PC-3 (cell line): Measurements from ENCODE around the gene KIF3A. TPM values are rescaled to one million over a fixed set of nuclear protein-coding genes. Genes with fewer than 3 reads are reported as not detected.

Experiments
- ATAC-seq: fragments of 200-7000 bp; cut with Tn5 transposase; 2 replicates; pipeline ENCODE4 v1.9.1; 2020; ENCODE audit warnings: mild to moderate bottlenecking, moderate library complexity
- BruUV-seq: library from RNA; stranded (reverse); fragments of 400-500 nt; replicated peaks from 2 replicates; lab custom pipeline; 2021; lab: Mats Ljungman, UMichigan
- CTCF ChIA-PET: fragments of 300-600 bp; sonication (Branson Sonifier 250); formaldehyde crosslinking; loops from one replicate; lab custom pipeline; 2022; ENCODE audit warnings: antibody characterized with exemption; lab: Charles Lee
- POLR2A ChIA-PET: fragments of 300-600 bp; sonication (Branson Sonifier 250); formaldehyde crosslinking; loops from one replicate; lab custom pipeline; 2022; ENCODE audit warnings: antibody characterized with exemption; ENCODE audit not compliant: unreplicated experiment; lab: Charles Lee
- DNase-seq: peaks from one replicate; pipeline ENCODE4 v3.0.0-alpha.2; 2015
- H2AFZ ChIP-seq: fragments of 300-600 bp; sonication (generic); 2 replicates; pipeline ENCODE4 v1.6.0; 2016; ENCODE audit warnings: antibody characterized with exemption, low read length
- H3F3A ChIP-seq: fragments of 300-600 bp; sonication (generic); one replicate; pipeline ENCODE4 v1.6.0; 2017; ENCODE audit warnings: antibody characterized with exemption, low read length, control low read depth, mild to moderate bottlenecking; ENCODE audit not compliant: unreplicated experiment
- H3K27ac ChIP-seq: fragments of 300-600 bp; sonication (generic); 2 replicates; pipeline ENCODE4 v1.5.1; 2016; ENCODE audit warnings: mild to moderate bottlenecking, low read length
- H3K27me3 ChIP-seq: fragments of 300-600 bp; sonication (generic); 2 replicates; pipeline ENCODE4 v1.6.1; 2016; ENCODE audit warnings: low read length, mixed read lengths
- H3K36me3 ChIP-seq: fragments of 300-600 bp; sonication (generic); 2 replicates; pipeline ENCODE4 v1.6.1; 2016; ENCODE audit warnings: low read depth, mixed run types, low read length, mixed read lengths
- H3K4me1 ChIP-seq: fragments of 300-600 bp; sonication (generic); 2 replicates; pipeline ENCODE4 v1.5.1; 2016; ENCODE audit warnings: low read length; ENCODE audit not compliant: insufficient read depth
- H3K4me2 ChIP-seq: fragments of 300-600 bp; sonication (generic); 2 replicates; pipeline ENCODE4 v1.6.0; 2016; ENCODE audit warnings: low read length
- H3K4me3 ChIP-seq: fragments of 300-600 bp; sonication (generic); 2 replicates; pipeline ENCODE4 v1.5.1; 2016; ENCODE audit warnings: mild to moderate bottlenecking, low read length, mixed read lengths
- H3K79me2 ChIP-seq: fragments of 300-600 bp; sonication (generic); 2 replicates; pipeline ENCODE4 v1.6.1; 2017; ENCODE audit warnings: low read length, mixed read lengths
- H3K9ac ChIP-seq: fragments of 300-600 bp; sonication (generic); 2 replicates; pipeline ENCODE4 v1.6.0; 2016; ENCODE audit warnings: mild to moderate bottlenecking, low read length
- H3K9me2 ChIP-seq: fragments of 300-600 bp; sonication (generic); replicated peaks from 2 replicates; pipeline ENCODE4 v1.6.1; 2016; ENCODE audit warnings: mixed run types, low read length, mixed read lengths
- H3K9me3 ChIP-seq: fragments of 300-600 bp; sonication (generic); 2 replicates; pipeline ENCODE4 v1.6.1; 2016; ENCODE audit warnings: low read length, mixed read lengths
- H4K20me1 ChIP-seq: fragments of 300-600 bp; sonication (generic); 2 replicates; pipeline ENCODE4 v1.6.1; 2016; ENCODE audit warnings: low read length, mixed read lengths
- CTCF ChIP-seq: fragments of 300-600 bp; sonication (generic); conservative IDR thresholded peaks from 2 replicates; pipeline ENCODE4 v1.5.1; 2017; ENCODE audit warnings: antibody characterized with exemption, low read depth, mild to moderate bottlenecking, low read length
- EZH2 ChIP-seq: fragments of 300-600 bp; sonication (generic); IDR thresholded peaks from one replicate; pipeline ENCODE4 v1.6.1; 2017; ENCODE audit warnings: antibody characterized with exemption, mild to moderate bottlenecking, low read length; ENCODE audit not compliant: unreplicated experiment
- EZH2phosphoT487 ChIP-seq: fragments of 300-600 bp; sonication (generic); IDR thresholded peaks from 2 replicates; pipeline ENCODE4 v1.6.1; 2018; ENCODE audit warnings: mild to moderate bottlenecking, antibody characterized with exemption, low read length, borderline replicate concordance
- intact Hi-C: fragments of 100-400 bp; cut with micrococcal nuclease; formaldehyde crosslinking; loops from 2 replicates; pipeline ENCODE4 v1.9.0; 2023
- total RNA-seq: library from RNA; depleted of rRNA; stranded (reverse); fragments of >200 nt; gene quantifications from 2 replicates; pipeline ENCODE4 v1.2.3, GENCODE V29; 2014

Gene KIF3A
- total RNA-seq, 1 experiment from 2014 or later = 5.7 TPM

- no peaks in the 10 kb centered on the region for H4K20me1 ChIP-seq
- ChIA-PET CTCF (no interaction called here), POLR2A (no interaction called here)
- H3K79me2 ChIP-seq = peaks cover 28% of the 10 kb centered on the region
- no TSS peak for BruUV-seq
- no peak overlapping the region for H3K4me3 ChIP-seq
- H2AFZ ChIP-seq = no peak overlapping the region
- H3K27me3 ChIP-seq = no peaks in the 10 kb centered on the region
- no peak overlapping the region for H3K27ac ChIP-seq
- H3K9me3 ChIP-seq = no peaks in the 10 kb centered on the region
- intact Hi-C loops = loop anchor here (5.0 kb wide), 1 partner anchor 43 kb away; no protein-coding TSS in a partner anchor
- TF ChIP-seq EZH2 (no peak), CTCF (no peak), EZH2phosphoT487 (no peak)
- ATAC-seq (no peak), DNase-seq (no peak)
- H3K36me3 ChIP-seq = no peaks in the 10 kb centered on the region
- no peaks in the 10 kb centered on the region for H3F3A ChIP-seq
- no peak overlapping the region for H3K9ac ChIP-seq
- no peaks in the 10 kb centered on the region for H3K9me2 ChIP-seq
- H3K4me1 ChIP-seq = peaks cover 22% of the 10 kb centered on the region
- no peak overlapping the region for H3K4me2 ChIP-seq
These were observed 41.5 kb upstream of the KIF3A start for GRCh38 chr5:132778856-132779255.

GRCh38 chr5:132778129-132778528 is 40.8 kb upstream of the KIF3A start:
- TF ChIP-seq CTCF (no peak), EZH2 (no peak), EZH2phosphoT487 (no peak)
- Histone ChIP-seq H3K9me2 (no peaks in the 10 kb centered on the region), H3K4me2 (peak overlapping the region; percentile 92), H3K4me1 (peaks cover 22% of the 10 kb centered on the region), H4K20me1 (no peaks in the 10 kb centered on the region), H3K9ac (no peak overlapping the region), H3F3A (no peaks in the 10 kb centered on the region), H3K4me3 (peak overlapping the region; percentile 80; the same call in 1 of the 2 replicates), H3K27me3 (no peaks in the 10 kb centered on the region), H3K9me3 (no peaks in the 10 kb centered on the region), H2AFZ (peak overlapping the region; percentile 93), H3K79me2 (peaks cover 29% of the 10 kb centered on the region), H3K36me3 (no peaks in the 10 kb centered on the region), H3K27ac (no peak overlapping the region)
- intact Hi-C loops = loop anchor here (5.0 kb wide), 1 partner anchor 44 kb away; no protein-coding TSS in a partner anchor
- BruUV-seq = no TSS peak
- no peak for ATAC-seq
- ChIA-PET POLR2A (no interaction called here), CTCF (no interaction called here)
- DNase-seq = no peak

- intact Hi-C loops = loop anchor here (5.0 kb wide), 1 partner anchor 45 kb away; no protein-coding TSS in a partner anchor
- POLR2A ChIA-PET = interaction anchor here (0.7 kb wide), 1 partner anchor 646 kb away, joined by 4 read pairs; no protein-coding TSS in a partner anchor
These were observed 40.1 kb upstream of the KIF3A start, which contains the start of gene SEPTIN8 for GRCh38 chr5:132777209-132778069. SEPTIN8 (minus strand) TSS chr5:132777239; CDS start chr5:132777137, 102 bp downstream.

More at GRCh38 chr5:132777209-132778069, 40.1 kb upstream of the KIF3A start, which contains the start of gene SEPTIN8:
- Histone ChIP-seq H3K27ac (no peak within 1 kb of the TSS), H2AFZ (peak within 1 kb of the TSS; percentile 93), H3K4me2 (peak within 1 kb of the TSS; percentile 98), H3K9me3 (no peaks in the 10 kb centered on the region), H3K36me3 (no peaks in the 10 kb centered on the region), H3K27me3 (no peaks in the 10 kb centered on the region), H3K9ac (peak within 1 kb of the TSS; percentile 65), H3K79me2 (peaks cover 31% of the 10 kb centered on the region), H3K4me3 (peak within 1 kb of the TSS; percentile 80), H3K4me1 (peaks cover 21% of the 10 kb centered on the region), H3K9me2 (no peaks in the 10 kb centered on the region), H3F3A (no peaks in the 10 kb centered on the region), H4K20me1 (no peaks in the 10 kb centered on the region)
- BruUV-seq = no TSS peak
- ATAC-seq (peak; percentile 56), DNase-seq (peak; percentile 42)
- CTCF ChIA-PET = no interaction called here
- TF ChIP-seq EZH2phosphoT487 (no peak), EZH2 (no peak), CTCF (no peak)
